Fibroblast of lung (primary cell): ENCODE measurements around the gene YWHAH. TPM values are rescaled to one million over a fixed set of nuclear protein-coding genes. Genes with fewer than 3 reads are reported as not detected.
A peak's percentile ranks its signal among the peaks of the same experiment; 100 is the strongest.

Experiments used
- DNase-seq, 2 donors: peaks; one replicate each; pipeline versions ENCODE4 v3.0.0 to v3.0.0-alpha.2; 2010; ENCODE audit warnings: low read depth in 2 of 2
- H2AFZ ChIP-seq: 2 replicates; pipeline ENCODE4 v1.5.1; 2012; ENCODE audit warnings: low read length, control low read depth, inconsistent platforms
- H3K27ac ChIP-seq: 2 replicates; pipeline ENCODE4 v1.5.1; 2011; ENCODE audit warnings: low read length, control low read depth; ENCODE audit not compliant: insufficient read depth
- H3K27me3 ChIP-seq: 2 replicates; pipeline ENCODE4 v1.5.1; 2011; ENCODE audit warnings: mild to moderate bottlenecking, low read length; ENCODE audit not compliant: control insufficient read depth, insufficient read depth
- H3K36me3 ChIP-seq: 2 replicates; pipeline ENCODE4 v1.5.1; 2011; ENCODE audit warnings: low read length; ENCODE audit not compliant: control insufficient read depth, insufficient read depth
- H3K4me1 ChIP-seq: 2 replicates; pipeline ENCODE4 v1.5.1; 2011; ENCODE audit warnings: low read length; ENCODE audit not compliant: control insufficient read depth, insufficient read depth; ENCODE audit errors: extremely low read depth
- H3K4me2 ChIP-seq: 2 replicates; pipeline ENCODE4 v1.5.1; 2011; ENCODE audit warnings: low read length, control low read depth; ENCODE audit not compliant: insufficient read depth; ENCODE audit errors: extremely low read depth
- H3K4me3 ChIP-seq, 4 experiments: fragments of 200-600 bp in 1 of 4; sonication (generic) in 1 of 4; replicated peaks in 1 of 4; 2 replicates each; pipeline ENCODE4 v1.5.1; 2011 to 2016; ENCODE audit warnings: low read length in 4 of 4, low read depth in 3 of 4, mild to moderate bottlenecking in 3 of 4, control low read depth in 2 of 4, inconsistent platforms in 1 of 4, mixed read lengths in 1 of 4; ENCODE audit not compliant: insufficient read depth in 1 of 4; ENCODE audit errors: control extremely low read depth in 1 of 4
- H3K79me2 ChIP-seq: 2 replicates; pipeline ENCODE4 v1.5.1; 2012; ENCODE audit warnings: mild to moderate bottlenecking, low read length, inconsistent platforms; ENCODE audit not compliant: control insufficient read depth, insufficient read depth
- H3K9ac ChIP-seq: 2 replicates; pipeline ENCODE4 v1.5.1; 2011; ENCODE audit warnings: mild to moderate bottlenecking, low read length, control low read depth; ENCODE audit not compliant: insufficient read depth
- H3K9me3 ChIP-seq: 2 replicates; pipeline ENCODE4 v1.5.1; 2012; ENCODE audit warnings: low read depth, low read length; ENCODE audit not compliant: control insufficient read depth, insufficient read depth
- H4K20me1 ChIP-seq: 2 replicates; pipeline ENCODE4 v1.5.1; 2011; ENCODE audit warnings: low read length; ENCODE audit not compliant: control insufficient read depth, insufficient read depth; ENCODE audit errors: extremely low read depth
- CTCF ChIP-seq, 2 donors: IDR thresholded peaks in 1 of 2; conservative IDR thresholded peaks in 1 of 2; 1 replicate in 1 of 2; 2 replicates in 1 of 2; pipeline ENCODE4 v1.5.1; 2011 to 2012; ENCODE audit warnings: low read length in 2 of 2, control low read depth in 1 of 2, inconsistent platforms in 1 of 2, low read depth in 1 of 2, mild to moderate bottlenecking in 1 of 2
- EZH2 ChIP-seq: IDR thresholded peaks from 2 replicates; pipeline ENCODE4 v1.5.1; 2012; ENCODE audit warnings: low read length, control low read depth, mild to moderate bottlenecking; ENCODE audit errors: missing control alignments
- polyA plus RNA-seq, 2 donors: library from polyadenylated mRNA; depleted of rRNA in 1 of 2; stranded (reverse) in 1 of 2; unstranded in 1 of 2; fragments of >200 nt; gene quantifications; 2 replicates each; pipeline ENCODE4 v1.2.1, GENCODE V29; 2011 to 2012; ENCODE audit warnings: missing spikeins in 1 of 2
- total RNA-seq: library from RNA; depleted of rRNA; stranded (reverse); fragments of >200 nt; gene quantifications from 2 replicates; pipeline ENCODE4 v1.2.1, GENCODE V29; 2014

YWHAH gene
- total and polyA plus RNA-seq, 2 donors (not counting 1 experiment from before 2014, with no cell fraction given): 77.5 to 250 TPM

- Histone ChIP-seq H3K4me2 (no peak overlapping the region), H2AFZ (no peak overlapping the region), H3K79me2 (peaks cover 75% of the 10 kb centered on the region), H3K36me3 (peaks cover 2% of the 10 kb centered on the region), H3K4me3 (peak overlapping the region in 2 of 4 experiments; percentile 95 to 96), H4K20me1 (peaks cover 2% of the 10 kb centered on the region), H3K27me3 (no peaks in the 10 kb centered on the region), H3K27ac (no peak overlapping the region), H3K9ac (no peak overlapping the region), H3K9me3 (no peaks in the 10 kb centered on the region), H3K4me1 (peaks cover 23% of the 10 kb centered on the region)
- TF ChIP-seq EZH2 (no peak), CTCF (conservative IDR thresholded peaks at IDR 0.05 in 1 of 2, IDR thresholded peaks at IDR 0.05 in 1 of 2; ENCODE audit: low read depth in 1 of 2, low read length in 2 of 2) (peak in 1 of 2 donors; percentile 18)
- no peak for DNase-seq
Observed at GRCh38 chr22:31947296-31947695, 3.0 kb downstream of the YWHAH start.

GRCh38 chr22:31948002-31948401 is 3.7 kb downstream of the YWHAH start:
- Histone ChIP-seq H2AFZ (no peak overlapping the region), H3K4me3 (no peak overlapping the region), H4K20me1 (peaks cover 2% of the 10 kb centered on the region), H3K27ac (peak overlapping the region; percentile 11), H3K9me3 (no peaks in the 10 kb centered on the region), H3K4me1 (peaks cover 28% of the 10 kb centered on the region), H3K79me2 (peaks cover 80% of the 10 kb centered on the region), H3K9ac (no peak overlapping the region), H3K27me3 (no peaks in the 10 kb centered on the region), H3K36me3 (peaks cover 2% of the 10 kb centered on the region), H3K4me2 (no peak overlapping the region)
- no peak for DNase-seq
- TF ChIP-seq EZH2 (no peak), CTCF (conservative IDR thresholded peaks at IDR 0.05 in 1 of 2, IDR thresholded peaks at IDR 0.05 in 1 of 2; ENCODE audit: low read depth in 1 of 2, low read length in 2 of 2) (no peak)

- H3K36me3 ChIP-seq: peaks cover 2% of the 10 kb centered on the region
- DNase-seq: no peak
- no peaks in the 10 kb centered on the region for H3K9me3 ChIP-seq
- no peak overlapping the region for H2AFZ ChIP-seq
- H3K27ac ChIP-seq: no peak overlapping the region
- H3K4me1 ChIP-seq: peaks cover 31% of the 10 kb centered on the region
- H4K20me1 ChIP-seq: peaks cover 4% of the 10 kb centered on the region
- H3K4me2 ChIP-seq: no peak overlapping the region
- no peaks in the 10 kb centered on the region for H3K27me3 ChIP-seq
- H3K9ac ChIP-seq: no peak overlapping the region
- peaks cover 94% of the 10 kb centered on the region for H3K79me2 ChIP-seq
- no peak for TF ChIP-seq CTCF (conservative IDR thresholded peaks at IDR 0.05 in 1 of 2, IDR thresholded peaks at IDR 0.05 in 1 of 2; ENCODE audit: low read depth in 1 of 2, low read length in 2 of 2)
- no peak for TF ChIP-seq EZH2
- H3K4me3 ChIP-seq: no peak overlapping the region
Observed at GRCh38 chr22:31950226-31950625, 5.9 kb downstream of the YWHAH start.
